ENCODE results near the gene PCP2.
"Not testable (repeated sequence)": the region's sequence is repeated elsewhere in the genome, so short reads cannot be mapped to it uniquely, and the experiment has no call there.

PCP2 gene

DNA sequence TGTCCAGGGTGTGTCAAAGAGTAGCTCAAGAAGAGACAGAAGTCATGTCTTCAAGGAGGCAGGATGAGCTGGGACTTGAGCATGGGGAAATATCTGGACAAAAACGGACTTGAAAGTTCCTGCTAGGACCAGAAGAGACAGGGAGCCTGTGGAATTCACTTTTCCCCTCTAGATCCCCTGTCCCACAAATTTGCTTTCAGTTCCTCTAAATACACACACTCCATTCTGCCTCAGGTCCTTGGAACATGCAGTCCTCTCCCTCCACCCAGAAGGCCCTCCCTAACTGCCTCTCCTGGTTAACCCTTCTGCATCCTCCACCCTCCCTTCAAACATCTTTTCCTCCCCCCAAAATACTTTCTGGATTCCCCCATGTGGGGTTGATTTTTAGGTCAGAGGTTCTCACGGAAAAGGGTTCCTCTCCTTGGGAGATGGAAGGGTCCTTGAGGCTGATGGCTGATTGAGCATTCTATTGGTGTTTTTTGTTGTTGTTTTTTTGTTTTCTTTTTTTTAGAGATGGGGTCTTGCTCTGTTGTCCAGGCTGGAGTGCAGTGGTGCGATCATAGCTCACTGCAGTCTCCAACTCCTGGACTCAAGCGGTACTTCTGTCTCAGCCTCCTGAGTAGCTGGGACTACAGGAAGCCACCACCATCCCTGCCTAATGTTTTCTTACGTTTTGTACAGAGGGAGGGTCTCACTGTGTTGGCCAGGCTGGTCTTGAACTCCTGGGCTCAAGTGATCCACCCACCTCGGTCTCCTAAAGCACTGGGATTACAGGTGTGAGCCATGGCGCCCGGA, 28.4 kb upstream of the PCP2 start:
- DNase-seq (ENCODE audit: low read depth in 2 of 3, low spot score in 2 of 3): no peak

DNA sequence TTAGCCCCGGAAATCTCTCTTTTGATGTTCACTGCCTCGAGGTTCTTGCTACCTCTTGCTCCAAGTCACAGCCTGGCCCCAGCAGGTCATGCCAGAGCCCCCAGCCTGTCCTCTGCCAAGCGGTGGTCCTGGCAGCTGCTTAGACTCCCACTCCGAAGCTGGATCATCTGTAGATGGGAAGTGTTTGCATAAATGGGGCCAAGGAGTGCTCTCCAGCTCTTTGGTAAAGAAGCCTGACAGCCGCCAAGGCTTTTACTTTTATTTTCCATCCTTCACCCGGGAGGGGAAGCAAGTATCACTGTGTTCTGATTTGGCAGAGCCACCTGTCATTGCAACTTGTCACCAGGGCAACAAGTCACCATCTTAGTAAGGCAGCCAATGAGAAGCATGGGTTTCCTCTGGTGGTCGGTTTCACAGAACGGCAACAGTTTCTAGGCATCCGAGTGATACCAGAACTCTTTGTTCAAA, 24.7 kb upstream of the PCP2 start:
- DNase-seq (ENCODE audit: low read depth in 2 of 3, low spot score in 2 of 3): no peak

DNA sequence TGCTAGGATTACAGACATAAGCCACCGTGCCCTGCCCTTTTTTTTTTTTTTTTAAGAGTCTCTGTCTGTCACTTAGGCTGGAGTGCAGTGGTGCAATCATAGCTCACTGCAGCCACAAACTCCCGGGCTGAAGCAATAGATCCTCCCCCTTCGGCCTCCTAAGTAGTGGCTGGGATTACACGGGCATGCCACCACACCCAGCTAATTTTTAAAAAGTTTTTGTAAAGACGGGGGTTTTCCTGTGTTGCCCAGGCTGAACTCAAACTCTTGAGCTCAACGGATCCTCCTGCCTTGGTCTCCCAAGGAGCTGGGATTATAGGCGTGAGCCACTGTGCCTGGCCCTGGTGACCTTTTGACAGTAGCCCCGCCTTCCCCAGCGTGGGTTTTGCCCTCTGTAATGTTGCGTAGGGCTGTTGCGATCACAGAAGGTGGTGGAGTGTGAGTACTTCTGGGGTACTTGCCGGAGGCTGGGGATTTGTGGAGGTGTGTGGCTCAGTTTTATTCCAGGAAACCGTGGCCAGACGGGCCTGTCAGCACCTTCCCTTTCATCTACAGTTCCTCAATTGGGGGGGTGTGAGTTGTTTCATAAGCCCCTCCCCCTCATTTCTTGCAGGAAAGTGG, 23.7 kb upstream of the PCP2 start:
- no peak for DNase-seq (ENCODE audit: low read depth in 2 of 3, low spot score in 2 of 3)

DNA sequence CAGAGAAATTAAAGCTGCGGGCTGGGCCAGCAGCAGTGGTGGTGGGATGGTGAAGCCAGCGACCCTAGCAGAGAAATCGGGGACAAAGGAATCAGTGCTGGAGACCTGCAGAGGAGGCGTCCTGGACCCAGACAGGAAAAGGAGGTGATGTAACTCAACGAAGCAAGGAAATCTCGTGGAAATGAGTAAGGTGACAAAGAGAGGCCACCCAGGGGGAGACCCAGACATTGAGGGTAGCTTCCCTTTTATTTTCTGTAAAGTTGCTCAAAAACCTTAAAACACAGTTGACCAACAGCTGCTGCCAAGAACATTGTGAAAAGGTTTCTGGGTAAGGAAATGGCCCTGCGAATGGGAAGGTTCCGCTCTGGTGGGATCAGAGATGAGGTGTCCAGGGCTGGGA, 22.1 kb upstream of the PCP2 start:
- no peak for DNase-seq (ENCODE audit: low read depth in 2 of 3, low spot score in 2 of 3)

DNA sequence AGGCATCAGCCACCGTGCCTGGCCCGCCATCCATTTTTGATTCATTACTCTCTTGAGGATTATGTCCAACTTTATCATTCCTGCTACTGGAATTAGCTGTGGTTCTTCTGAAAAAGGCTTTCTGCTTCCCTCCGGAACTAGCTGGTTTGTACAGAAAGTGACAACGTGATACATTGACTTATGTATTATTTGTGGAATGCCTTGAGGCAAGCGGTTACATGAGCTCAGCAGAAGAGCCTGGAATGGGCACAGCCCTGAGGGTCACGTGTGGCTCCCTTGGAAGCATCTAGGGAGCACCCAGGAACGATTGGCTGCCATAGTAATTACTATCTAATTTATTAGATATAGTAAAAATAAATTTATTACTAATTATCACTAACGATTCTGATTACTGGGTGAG, 20.9 kb upstream of the PCP2 start:
- no peak for DNase-seq (ENCODE audit: low read depth in 2 of 3, low spot score in 2 of 3)

DNA sequence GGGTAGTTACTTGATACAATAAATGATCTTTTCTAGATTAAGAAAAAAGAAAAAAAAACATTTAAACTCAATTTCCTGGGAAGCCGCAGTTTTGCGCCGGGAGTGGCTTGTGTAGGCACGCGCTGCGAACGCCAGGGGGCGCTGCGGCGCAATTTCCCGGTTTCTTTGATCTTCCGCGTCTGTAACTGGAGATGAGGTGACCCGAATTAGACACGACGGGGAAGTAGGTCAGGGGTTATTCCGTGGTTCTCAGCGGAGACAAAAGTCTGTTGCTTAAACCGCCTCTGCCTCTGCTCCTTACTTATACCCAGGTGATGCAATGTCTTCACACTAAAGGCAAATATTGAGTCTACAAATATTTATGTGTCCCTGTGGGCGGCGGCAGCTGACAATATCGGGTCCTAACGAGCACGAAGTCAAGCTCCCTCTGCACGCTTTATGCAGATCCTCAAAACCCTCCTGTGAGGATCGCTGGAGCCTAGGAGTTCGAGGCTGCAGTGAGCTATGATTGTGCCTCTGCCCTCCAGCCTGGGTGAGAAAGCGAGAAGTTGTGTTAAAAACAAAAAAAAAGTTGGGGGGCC, 18.6 kb upstream of the PCP2 start:
- DNase-seq (ENCODE audit: low read depth in 2 of 3, low spot score in 2 of 3): peak; percentile 62 to 92 (median 90)

DNA sequence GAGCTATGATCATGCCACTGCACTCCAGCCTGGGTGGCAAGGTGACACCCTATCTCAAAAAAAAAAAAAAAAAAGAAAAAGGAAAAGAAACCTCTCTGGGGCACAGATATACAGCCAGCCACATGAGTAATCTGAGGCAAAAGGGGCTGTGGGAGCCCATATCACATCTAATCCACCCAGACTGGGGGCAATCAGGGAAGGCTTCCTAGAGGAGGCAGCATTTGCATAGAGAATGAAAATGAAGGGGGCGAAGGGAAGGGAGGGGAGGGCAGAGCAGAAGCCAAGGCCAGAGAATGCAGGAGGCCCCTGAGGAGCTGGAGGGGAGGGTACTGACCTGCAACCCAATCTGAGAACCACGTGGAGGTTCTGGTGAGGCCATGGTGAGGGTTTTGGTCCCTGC, 16.6 kb upstream of the PCP2 start:
- no peak for DNase-seq (ENCODE audit: low read depth in 2 of 3, low spot score in 2 of 3)

DNA sequence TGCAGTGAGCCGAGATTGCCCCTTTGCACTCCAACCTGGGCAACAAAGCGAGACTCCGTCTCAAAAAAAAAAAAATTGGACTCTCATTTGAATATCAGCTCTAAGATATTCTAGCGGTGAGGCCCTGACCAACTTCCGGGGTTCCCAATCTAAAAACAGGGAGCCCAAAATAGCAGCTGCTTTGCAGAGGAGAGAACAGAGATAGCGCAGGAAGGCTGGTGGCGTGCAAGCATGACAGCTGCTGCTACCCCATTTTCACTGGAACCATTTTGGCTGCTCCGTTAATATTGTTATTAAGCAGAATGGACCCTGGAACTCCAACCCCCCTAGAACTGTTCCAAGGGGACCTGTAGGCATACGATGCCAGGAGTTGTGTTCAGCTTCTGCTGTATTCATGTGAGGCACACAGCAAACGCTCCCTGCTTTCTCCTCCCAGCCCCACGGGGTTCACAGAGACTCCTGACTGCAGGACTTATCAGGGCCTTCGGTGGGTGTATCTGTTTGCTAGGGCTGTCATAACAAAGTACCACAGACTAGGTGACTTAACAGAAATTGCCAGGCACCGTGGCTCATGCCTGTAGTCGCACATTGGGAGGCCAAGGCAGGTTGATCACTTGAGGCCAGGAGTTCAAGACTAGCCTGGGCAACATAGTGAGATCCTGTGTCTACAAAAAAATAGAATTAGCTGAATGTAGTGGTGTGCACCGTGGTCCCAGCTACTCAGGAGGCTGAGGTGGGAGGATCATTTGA, 14.9 kb upstream of the PCP2 start:
- no peak for DNase-seq (ENCODE audit: low read depth in 2 of 3, low spot score in 2 of 3)

DNA sequence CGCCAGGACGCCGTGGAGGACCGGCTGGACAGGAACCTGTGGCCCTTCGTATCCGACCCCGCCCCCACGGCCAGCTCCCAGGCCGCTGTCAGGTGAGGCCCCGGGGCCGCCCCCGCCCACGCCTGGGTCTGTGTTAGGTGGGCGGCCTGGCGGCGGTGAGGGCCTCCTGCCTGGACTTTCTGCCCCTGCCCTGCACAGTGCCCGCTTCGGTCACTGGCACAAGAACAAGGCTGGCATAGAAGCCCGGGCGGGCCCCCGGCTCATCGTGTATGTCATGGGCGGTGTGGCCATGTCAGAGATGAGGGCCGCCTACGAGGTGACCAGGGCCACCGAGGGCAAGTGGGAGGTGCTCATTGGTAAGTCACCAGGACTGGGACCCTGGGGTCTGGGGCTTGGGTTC, 13.6 kb upstream of the PCP2 start:
- no peak for DNase-seq (ENCODE audit: low read depth in 2 of 3, low spot score in 2 of 3)

DNA sequence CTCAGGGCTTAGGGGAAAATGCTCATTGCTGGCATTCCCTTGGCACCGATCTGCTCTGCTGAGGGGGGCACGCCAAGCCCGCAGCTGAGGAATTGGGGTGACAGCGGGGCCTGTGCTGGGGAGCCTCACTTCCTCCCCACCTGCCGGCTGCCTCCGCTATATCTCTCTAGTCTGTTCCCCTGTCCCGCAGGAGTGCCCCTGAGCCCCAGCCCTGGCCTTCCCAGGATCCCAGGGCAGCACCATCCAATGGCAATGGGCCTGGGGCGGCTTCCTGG, 12.8 kb upstream of the PCP2 start:
- no peak for DNase-seq (ENCODE audit: low read depth in 2 of 3, low spot score in 2 of 3)

DNA sequence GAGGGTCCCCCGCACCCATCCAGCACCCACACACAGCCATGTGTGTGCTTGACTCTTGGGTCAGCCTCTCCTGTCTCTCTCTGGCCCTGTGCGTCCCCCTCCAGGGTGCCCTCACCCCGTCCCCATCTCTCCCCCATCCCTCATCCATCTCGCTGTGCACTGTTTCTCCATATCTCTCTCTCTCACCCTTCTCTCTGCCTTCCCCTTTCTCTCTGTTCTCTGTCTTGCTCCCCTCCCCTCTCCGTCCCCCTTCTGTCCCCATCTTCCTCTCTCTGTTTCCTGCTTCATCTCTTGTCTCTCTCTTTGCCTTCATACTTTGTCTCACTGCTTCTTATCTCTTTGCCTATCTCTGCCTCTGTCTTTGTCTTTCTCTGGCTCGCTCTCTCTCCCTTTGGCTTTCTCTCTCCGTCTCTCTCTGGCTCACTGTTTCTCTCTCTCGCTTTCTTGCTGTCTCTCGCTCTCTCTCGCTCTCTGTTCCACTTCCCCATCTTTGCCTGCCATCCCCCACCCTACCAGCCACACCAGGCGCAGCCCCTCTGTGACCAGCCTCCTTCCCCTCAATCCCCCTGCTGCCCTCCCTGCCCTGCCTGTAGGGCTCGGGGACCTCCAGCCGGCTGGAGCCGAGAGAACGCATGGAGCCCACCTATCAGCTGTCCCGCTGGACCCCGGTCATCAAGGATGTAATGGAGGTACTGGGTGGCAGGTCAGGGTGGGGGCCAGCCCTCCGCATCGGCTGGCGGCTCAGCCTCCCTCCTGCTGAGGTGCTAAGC, 12.3 kb upstream of the PCP2 start:
- no peak for DNase-seq (ENCODE audit: low read depth in 2 of 3, low spot score in 2 of 3)

DNA sequence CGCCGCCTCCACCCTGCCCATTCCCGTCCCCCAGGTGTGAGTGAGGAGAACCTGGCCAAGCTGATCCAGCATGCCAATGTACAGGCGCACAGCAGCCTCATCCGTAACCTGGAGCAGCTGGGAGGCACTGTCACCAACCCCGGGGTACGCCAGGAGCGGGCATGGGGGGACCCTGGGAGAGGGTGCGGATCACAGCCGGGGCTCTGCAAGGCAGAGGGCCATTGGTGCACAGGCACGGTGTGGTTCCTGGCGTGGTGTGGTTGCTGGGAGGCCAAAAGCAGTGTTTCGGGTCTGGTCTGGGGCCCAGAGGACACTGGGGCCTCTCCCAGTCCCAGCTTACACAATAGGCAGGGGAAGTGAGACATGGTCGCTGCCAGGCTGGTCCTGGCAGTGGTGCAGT, 11.6 kb upstream of the PCP2 start:
- no peak for DNase-seq (ENCODE audit: low read depth in 2 of 3, low spot score in 2 of 3)

DNA sequence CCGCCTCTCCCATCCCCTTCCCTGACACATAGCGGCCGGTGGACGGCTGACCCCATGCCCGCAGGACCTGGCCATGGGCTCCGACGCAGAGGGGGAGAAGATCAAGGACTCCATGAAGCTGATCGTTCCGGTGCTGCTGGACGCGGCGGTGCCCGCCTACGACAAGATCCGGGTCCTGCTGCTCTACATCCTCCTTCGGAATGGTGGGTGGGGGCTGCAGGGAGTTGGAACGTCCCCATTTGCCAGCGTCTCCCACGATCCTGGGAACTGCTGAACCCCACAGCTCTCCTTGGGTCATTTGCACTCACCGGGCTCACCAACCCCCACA, 11.0 kb upstream of the PCP2 start:
- DNase-seq (ENCODE audit: low read depth in 2 of 3, low spot score in 2 of 3): no peak

DNA sequence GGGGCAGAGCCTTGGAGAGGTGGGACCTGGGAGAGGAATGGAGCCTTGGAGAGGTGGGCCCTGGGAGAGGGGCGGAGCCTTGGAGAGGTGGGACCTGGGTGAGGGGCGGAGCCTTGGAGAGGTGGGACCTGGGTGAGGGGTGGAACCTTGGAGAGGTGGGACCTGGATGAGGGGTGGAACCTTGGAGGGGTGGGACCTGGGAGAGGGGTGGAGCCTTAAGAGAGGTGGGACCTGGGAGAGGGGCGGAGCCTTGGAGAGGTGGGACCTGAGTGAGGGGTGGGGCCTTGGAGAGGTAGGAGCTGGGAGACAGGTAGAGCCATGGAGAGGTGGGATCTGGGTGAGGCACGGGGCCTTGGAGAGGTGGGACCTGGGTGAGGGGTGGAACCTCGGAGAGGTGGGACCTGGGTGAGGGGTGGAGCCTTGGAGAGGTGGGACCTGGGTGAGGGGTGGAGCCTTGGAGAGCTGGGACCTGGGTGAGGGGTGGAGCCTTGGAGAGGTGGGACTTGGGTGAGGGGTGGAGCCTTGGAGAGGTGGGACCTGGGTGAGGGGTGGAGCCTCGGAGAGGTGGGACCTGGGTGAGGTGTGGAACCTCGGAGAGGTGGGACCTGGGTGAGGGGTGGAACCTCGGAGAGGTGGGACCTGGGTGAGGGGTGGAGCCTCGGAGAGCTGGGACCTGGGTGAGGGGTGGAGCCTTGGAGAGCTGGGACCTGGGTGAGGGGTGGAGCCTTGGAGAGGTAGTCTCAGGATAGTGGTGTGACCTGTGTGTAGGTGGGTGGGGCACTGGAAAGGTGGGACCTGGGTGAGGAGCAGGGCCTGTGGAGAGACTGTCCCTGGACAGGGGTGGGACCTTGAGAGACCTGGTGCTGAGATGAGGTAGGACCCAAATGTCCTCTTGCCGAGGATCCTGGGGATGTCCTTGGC, 10.4 kb upstream of the PCP2 start:
- not testable (repeated sequence) for DNase-seq (ENCODE audit: low read depth in 2 of 3, low spot score in 2 of 3)

DNA sequence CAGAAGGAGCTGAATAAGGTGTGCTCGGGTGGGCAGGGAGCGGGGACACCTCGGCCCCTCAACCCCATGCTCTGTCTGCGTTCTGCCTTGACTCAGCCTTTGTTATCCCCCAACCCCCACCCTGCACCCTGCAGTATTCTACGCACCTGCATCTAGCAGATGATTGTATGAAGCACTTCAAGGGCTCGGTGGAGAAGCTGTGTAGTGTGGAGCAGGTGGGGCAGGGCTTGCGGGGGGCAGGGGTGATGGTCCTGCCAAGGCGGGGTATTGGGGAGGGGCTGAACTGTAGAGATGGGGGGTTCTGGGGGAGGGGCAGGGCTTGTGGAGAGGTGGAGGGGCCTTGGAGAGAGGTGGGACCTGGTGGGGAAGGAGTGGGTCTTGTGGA, 9.5 kb upstream of the PCP2 start:
- DNase-seq (ENCODE audit: low read depth in 2 of 3, low spot score in 2 of 3): no peak

DNA sequence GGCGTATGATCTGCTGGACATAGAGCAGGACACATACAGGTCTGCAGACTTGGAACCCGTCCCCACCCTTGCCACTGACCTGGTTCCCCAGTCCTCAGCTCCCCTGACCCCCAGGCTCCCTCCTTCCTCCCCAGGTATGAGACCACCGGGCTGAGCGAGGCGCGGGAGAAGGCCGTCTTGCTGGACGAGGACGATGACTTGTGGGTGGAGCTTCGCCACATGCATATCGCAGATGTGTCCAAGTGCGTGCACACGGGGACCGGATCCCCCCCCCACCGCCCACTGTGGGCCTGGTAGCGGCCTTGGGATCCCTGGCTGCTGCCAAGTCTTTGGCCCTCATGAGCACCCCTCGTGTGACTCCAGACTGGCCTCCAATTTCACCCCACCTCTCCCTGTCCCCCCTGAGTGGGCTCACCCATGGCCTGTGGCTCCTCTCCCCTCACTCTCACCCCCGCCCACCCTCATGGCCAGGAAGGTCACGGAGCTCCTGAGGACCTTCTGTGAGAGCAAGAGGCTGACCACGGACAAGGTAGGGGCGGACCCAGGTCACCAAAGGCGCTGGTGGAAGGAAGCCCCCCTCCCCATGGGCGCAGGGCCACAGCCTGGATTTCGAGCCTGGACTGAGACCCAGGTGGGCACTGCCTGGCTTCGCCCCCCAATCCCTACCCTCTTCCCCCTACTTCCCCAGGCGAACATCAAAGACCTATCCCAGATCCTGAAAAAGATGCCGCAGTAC, 8.9 kb upstream of the PCP2 start:
- no peak for DNase-seq (ENCODE audit: low read depth in 2 of 3, low spot score in 2 of 3)

DNA sequence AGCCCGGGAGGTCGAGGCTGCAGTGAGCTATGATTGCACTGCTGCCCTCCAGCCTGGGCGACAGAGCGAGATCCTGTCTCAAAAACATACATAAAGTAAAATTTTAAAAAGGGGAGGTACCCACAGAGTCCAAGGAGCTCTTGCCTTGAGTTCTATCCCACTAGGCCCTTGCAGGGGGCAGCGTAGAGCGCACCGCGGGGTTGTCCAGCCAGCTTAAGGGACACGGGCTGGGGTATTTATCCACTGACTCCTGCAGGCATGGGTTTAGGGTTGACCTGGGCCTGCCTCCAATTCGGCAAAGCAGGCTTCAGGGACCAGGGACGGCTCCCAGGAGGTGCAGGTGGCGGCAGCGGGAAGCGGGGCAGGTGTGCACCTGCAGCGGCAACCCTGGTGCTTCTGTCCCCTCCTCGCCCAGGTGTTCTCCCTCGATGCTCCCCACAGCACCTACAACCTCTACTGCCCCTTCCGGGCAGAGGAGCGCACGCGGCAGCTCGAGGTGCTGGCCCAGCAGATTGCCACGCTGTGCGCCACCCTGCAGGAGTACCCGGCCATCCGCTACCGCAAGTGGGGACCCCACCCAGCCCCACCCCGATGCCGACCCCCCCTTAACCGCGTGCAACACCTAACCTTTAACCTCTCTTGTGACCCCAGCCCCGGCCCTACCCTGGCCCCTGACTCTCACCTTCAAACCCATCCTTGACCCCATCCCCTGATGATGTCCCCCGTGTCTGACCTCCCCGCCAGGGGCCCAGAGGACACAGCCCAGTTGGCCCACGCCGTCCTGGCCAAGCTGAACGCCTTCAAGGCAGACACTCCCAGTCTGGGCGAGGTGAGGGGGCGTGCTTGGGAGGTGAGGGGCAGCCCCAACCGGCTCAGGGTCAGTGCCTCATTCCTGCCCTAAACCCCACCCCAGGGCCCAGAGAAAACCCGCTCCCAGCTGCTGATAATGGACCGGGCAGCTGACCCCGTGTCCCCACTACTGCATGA, 8.1 kb upstream of the PCP2 start:
- no peak for DNase-seq (ENCODE audit: low read depth in 2 of 3, low spot score in 2 of 3)

DNA sequence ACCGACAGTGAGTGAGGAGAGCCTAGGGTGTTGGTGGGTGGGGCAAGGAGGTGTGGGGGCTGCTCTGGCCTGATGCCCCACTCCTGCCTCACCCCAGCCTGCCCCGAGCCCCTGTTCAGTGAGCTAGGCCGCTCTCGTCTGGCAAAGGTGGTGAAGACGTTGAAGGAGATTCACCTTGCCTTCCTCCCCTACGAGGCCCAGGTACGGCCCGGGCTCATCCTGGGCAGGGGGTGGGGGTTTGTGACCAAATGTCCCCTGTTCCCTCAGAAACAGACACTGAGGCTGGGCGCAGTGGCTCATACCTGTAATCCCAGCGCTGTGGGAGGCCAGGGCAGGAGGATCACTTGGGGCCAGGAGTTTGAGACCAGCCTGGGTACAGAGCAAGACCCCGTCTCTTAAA, 7.3 kb upstream of the PCP2 start:
- no peak for DNase-seq (ENCODE audit: low read depth in 2 of 3, low spot score in 2 of 3)
